ENCODE measurements around the gene DTYMK.

Gene DTYMK

GRCh38 chr2:241702155-241703031 lies 15.8 kb upstream of the DTYMK start:
- Histone ChIP-seq H3K9ac (ENCODE audit: low read depth, low read length) (peak overlapping the region; percentile 93), H3K9me3 (replicated peaks; ENCODE audit: low read length) (no peaks in the 10 kb centered on the region), H3K27me3 (ENCODE audit: control insufficient read depth, insufficient read depth, low read length) (no peaks in the 10 kb centered on the region), H3K4me3 (ENCODE audit: low read length) (peak overlapping the region; percentile 98), H3K4me1 (ENCODE audit: control insufficient read depth, insufficient read depth, low read length) (peaks cover 7% of the 10 kb centered on the region), H3K4me2 (ENCODE audit: low read length) (peak overlapping the region; percentile 100), H3K36me3 (ENCODE audit: insufficient read depth, low read length) (peaks cover 21% of the 10 kb centered on the region)

DNA sequence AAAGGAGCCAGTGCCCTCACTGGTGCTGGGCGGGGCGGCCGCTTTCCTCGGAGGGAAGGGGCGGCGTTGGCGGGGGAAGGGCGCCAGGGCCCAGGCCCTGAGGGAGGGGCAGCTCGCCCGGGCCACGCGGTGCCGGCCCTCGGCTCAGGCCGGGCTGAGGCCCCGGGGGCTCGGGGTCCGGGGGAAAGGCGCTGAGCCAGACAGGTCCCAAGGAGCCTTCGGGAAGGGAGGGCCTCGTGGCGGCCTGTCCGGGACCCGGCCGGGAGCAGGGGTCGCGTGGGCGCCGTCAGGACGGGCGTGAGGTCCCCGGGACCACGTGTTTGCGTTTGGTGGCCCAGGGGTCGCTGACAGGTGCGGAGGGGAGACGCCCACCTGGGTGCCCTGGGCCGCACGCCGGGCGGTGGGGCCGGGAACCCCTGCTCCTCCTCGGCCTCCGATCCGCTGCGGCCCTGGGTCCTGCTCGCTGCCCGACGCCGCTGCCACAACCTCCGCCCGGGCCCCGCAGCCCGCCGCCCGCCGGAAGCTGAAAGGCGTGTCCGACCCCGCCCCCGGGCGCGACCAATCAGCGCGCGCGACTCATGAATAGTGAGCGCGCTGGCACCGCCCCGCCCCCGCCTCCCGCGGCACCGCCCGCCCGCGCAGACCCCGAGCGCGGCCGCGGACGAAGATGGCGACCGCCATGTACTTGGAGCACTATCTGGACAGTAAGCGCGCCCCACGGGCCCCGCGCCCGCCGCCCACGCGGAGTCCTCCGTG lies 15.0 kb upstream of the DTYMK start, which contains the start of gene ING5:
ING5 (plus strand) TSS at position 641 of the 756 bp plus-strand sequence; CDS start at position 668, 27 bp downstream.
- Histone ChIP-seq H3K4me1 (ENCODE audit: control insufficient read depth, insufficient read depth, low read length) (peaks cover 7% of the 10 kb centered on the region), H3K4me2 (ENCODE audit: low read length) (peak within 1 kb of the TSS; percentile 100), H3K4me3 (ENCODE audit: low read length) (peak within 1 kb of the TSS; percentile 98), H3K9me3 (replicated peaks; ENCODE audit: low read length) (no peaks in the 10 kb centered on the region), H3K36me3 (ENCODE audit: insufficient read depth, low read length) (peaks cover 18% of the 10 kb centered on the region), H3K27me3 (ENCODE audit: control insufficient read depth, insufficient read depth, low read length) (no peaks in the 10 kb centered on the region), H3K9ac (ENCODE audit: low read depth, low read length) (peak within 1 kb of the TSS; percentile 93)

DNA sequence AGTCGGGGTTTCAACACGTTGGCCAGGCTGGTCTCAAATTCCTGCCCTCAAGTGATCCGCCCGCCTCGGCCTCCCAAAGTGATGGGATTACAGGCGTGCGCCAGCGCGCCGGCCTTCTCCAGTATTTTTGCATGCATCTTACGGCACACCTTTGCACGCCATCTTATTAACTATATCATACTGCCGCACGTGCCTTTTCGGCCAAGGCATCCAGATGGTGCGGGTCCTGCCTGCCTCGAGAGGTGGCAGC lies 14.5 kb upstream of the DTYMK start:
- Histone ChIP-seq H3K4me1 (ENCODE audit: control insufficient read depth, insufficient read depth, low read length) (peaks cover 7% of the 10 kb centered on the region), H3K27me3 (ENCODE audit: control insufficient read depth, insufficient read depth, low read length) (no peaks in the 10 kb centered on the region), H3K36me3 (ENCODE audit: insufficient read depth, low read length) (peaks cover 12% of the 10 kb centered on the region), H3K4me2 (ENCODE audit: low read length) (peak overlapping the region; percentile 91), H3K4me3 (ENCODE audit: low read length) (peak overlapping the region; percentile 77), H3K9me3 (replicated peaks; ENCODE audit: low read length) (no peaks in the 10 kb centered on the region), H3K9ac (ENCODE audit: low read depth, low read length) (peak overlapping the region; percentile 93)

GRCh38 chr2:241695651-241696050 lies 9.0 kb upstream of the DTYMK start:
- H3K4me2 ChIP-seq (ENCODE audit: low read length), result no peak overlapping the region
- peaks cover 16% of the 10 kb centered on the region for H3K4me1 ChIP-seq (ENCODE audit: control insufficient read depth, insufficient read depth, low read length)
- no peak overlapping the region for H3K9ac ChIP-seq (ENCODE audit: low read depth, low read length)
- peaks cover 17% of the 10 kb centered on the region for H3K36me3 ChIP-seq (ENCODE audit: insufficient read depth, low read length)
- no peaks in the 10 kb centered on the region for H3K9me3 ChIP-seq (replicated peaks; ENCODE audit: low read length)
- H3K27me3 ChIP-seq (ENCODE audit: control insufficient read depth, insufficient read depth, low read length), result no peaks in the 10 kb centered on the region
- H3K4me3 ChIP-seq (ENCODE audit: low read length), result no peak overlapping the region

GRCh38 chr2:241692448-241692847 lies 5.8 kb upstream of the DTYMK start:
- peaks cover 29% of the 10 kb centered on the region for H3K36me3 ChIP-seq (ENCODE audit: insufficient read depth, low read length)
- no peaks in the 10 kb centered on the region for H3K9me3 ChIP-seq (replicated peaks; ENCODE audit: low read length)
- peak overlapping the region; percentile 42 for H3K9ac ChIP-seq (ENCODE audit: low read depth, low read length)
- H3K4me2 ChIP-seq (ENCODE audit: low read length), result no peak overlapping the region
- H3K4me1 ChIP-seq (ENCODE audit: control insufficient read depth, insufficient read depth, low read length), result peaks cover 27% of the 10 kb centered on the region
- H3K4me3 ChIP-seq (ENCODE audit: low read length), result no peak overlapping the region
- no peaks in the 10 kb centered on the region for H3K27me3 ChIP-seq (ENCODE audit: control insufficient read depth, insufficient read depth, low read length)

GRCh38 chr2:241690202-241690717 lies 3.6 kb upstream of the DTYMK start:
- Histone ChIP-seq H3K27me3 (ENCODE audit: control insufficient read depth, insufficient read depth, low read length) (no peaks in the 10 kb centered on the region), H3K4me3 (ENCODE audit: low read length) (no peak overlapping the region), H3K4me2 (ENCODE audit: low read length) (no peak overlapping the region), H3K36me3 (ENCODE audit: insufficient read depth, low read length) (peaks cover 22% of the 10 kb centered on the region), H3K9ac (ENCODE audit: low read depth, low read length) (no peak overlapping the region), H3K4me1 (ENCODE audit: control insufficient read depth, insufficient read depth, low read length) (peaks cover 32% of the 10 kb centered on the region), H3K9me3 (replicated peaks; ENCODE audit: low read length) (no peaks in the 10 kb centered on the region)

DNA sequence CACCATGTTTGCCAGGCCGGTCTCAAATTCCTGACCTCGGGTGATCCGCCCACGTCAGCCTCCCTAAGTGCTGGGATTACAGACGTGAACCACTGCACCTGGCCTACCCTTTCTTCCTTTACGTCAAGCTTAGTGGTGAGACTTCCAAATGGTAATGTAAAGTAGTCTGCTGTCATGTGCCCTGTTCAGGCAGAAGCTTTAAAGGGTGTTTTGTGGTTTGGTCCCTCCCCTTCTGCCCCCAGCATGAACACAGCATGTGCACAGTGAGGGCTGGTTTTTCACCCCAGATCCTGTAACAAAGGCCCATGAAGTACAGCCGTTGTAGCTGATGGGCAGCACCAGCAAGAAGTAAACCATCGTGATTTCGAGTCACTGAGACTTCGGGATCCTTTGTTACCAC lies 2.7 kb upstream of the DTYMK start:
- H3K9ac ChIP-seq (ENCODE audit: low read depth, low read length), result no peak overlapping the region
- H3K27me3 ChIP-seq (ENCODE audit: control insufficient read depth, insufficient read depth, low read length), result no peaks in the 10 kb centered on the region
- H3K36me3 ChIP-seq (ENCODE audit: insufficient read depth, low read length), result peaks cover 26% of the 10 kb centered on the region
- no peak overlapping the region for H3K4me3 ChIP-seq (ENCODE audit: low read length)
- H3K9me3 ChIP-seq (replicated peaks; ENCODE audit: low read length), result no peaks in the 10 kb centered on the region
- H3K4me2 ChIP-seq (ENCODE audit: low read length), result no peak overlapping the region
- H3K4me1 ChIP-seq (ENCODE audit: control insufficient read depth, insufficient read depth, low read length), result peaks cover 32% of the 10 kb centered on the region

DNA sequence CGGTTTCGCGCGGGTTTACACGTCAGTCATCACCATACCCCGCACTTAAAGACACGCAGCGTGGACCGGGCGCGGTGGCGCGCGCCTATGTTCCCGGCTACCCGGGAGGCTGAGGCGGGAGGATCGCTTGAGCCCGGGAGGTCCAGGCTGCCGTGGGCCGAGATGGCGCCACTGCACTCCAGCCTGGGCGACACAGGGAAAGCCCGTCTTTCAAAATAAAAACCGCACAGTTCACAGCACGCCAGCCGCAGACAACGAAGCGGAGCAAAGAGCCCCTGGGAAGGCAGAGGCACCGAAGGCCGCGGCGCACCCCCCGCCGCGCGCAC lies 328 bp downstream of the DTYMK start:
- peaks cover 30% of the 10 kb centered on the region for H3K4me1 ChIP-seq (ENCODE audit: control insufficient read depth, insufficient read depth, low read length)
- peak overlapping the region; percentile 95 for H3K9ac ChIP-seq (ENCODE audit: low read depth, low read length)

GRCh38 chr2:241680827-241681599 lies 5.6 kb downstream of the DTYMK start:
- H3K4me2 ChIP-seq (ENCODE audit: low read length), result peak overlapping the region; percentile 59
- H3K27me3 ChIP-seq (ENCODE audit: control insufficient read depth, insufficient read depth, low read length), result no peaks in the 10 kb centered on the region
- H3K4me3 ChIP-seq (ENCODE audit: low read length), result no peak overlapping the region
- peaks cover 30% of the 10 kb centered on the region for H3K4me1 ChIP-seq (ENCODE audit: control insufficient read depth, insufficient read depth, low read length)
- no peaks in the 10 kb centered on the region for H3K9me3 ChIP-seq (replicated peaks; ENCODE audit: low read length)
- peaks cover 68% of the 10 kb centered on the region for H3K36me3 ChIP-seq (ENCODE audit: insufficient read depth, low read length)
- H3K9ac ChIP-seq (ENCODE audit: low read depth, low read length), result peak overlapping the region; percentile 54

More for the DNA sequence above, 328 bp downstream of the DTYMK start:
- Histone ChIP-seq H3K4me3 (ENCODE audit: low read length) (peak overlapping the region; percentile 91), H3K27me3 (ENCODE audit: control insufficient read depth, insufficient read depth, low read length) (no peaks in the 10 kb centered on the region), H3K9me3 (replicated peaks; ENCODE audit: low read length) (no peaks in the 10 kb centered on the region), H3K4me2 (ENCODE audit: low read length) (peak overlapping the region; percentile 90), H3K36me3 (ENCODE audit: insufficient read depth, low read length) (peaks cover 41% of the 10 kb centered on the region)

DNA sequence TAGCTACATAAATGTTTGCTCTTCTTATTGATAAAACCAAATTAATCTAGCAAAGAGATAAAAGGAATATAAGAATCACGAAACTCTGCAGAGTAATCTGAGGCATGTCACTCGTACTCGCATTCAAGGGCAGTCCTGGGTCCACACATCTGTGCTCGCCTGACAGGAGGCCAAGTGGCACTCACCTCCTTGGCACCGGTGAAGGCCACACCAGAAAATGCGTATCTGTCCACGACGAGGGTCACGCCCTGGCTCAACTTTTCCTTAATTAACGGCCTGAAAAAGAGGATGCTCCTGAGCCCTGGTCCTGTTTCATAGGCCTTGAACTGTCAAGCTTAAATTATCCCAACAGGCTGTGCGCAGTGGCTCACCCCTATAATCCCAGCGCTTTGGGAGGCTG lies 6.6 kb downstream of the DTYMK start:
- Histone ChIP-seq H3K4me1 (ENCODE audit: control insufficient read depth, insufficient read depth, low read length) (peaks cover 26% of the 10 kb centered on the region), H3K4me3 (ENCODE audit: low read length) (no peak overlapping the region), H3K9me3 (replicated peaks; ENCODE audit: low read length) (no peaks in the 10 kb centered on the region), H3K9ac (ENCODE audit: low read depth, low read length) (peak overlapping the region; percentile 15), H3K27me3 (ENCODE audit: control insufficient read depth, insufficient read depth, low read length) (no peaks in the 10 kb centered on the region), H3K36me3 (ENCODE audit: insufficient read depth, low read length) (peaks cover 77% of the 10 kb centered on the region), H3K4me2 (ENCODE audit: low read length) (peak overlapping the region; percentile 59)
